Retina (tissue), 1 donor: Measurements from ENCODE around the gene CPLX3.

ENCODE experiments used
- DNase-seq: peaks from one replicate; pipeline ENCODE4 v3.0.0-alpha.2; 2016

The CPLX3 gene

DNA sequence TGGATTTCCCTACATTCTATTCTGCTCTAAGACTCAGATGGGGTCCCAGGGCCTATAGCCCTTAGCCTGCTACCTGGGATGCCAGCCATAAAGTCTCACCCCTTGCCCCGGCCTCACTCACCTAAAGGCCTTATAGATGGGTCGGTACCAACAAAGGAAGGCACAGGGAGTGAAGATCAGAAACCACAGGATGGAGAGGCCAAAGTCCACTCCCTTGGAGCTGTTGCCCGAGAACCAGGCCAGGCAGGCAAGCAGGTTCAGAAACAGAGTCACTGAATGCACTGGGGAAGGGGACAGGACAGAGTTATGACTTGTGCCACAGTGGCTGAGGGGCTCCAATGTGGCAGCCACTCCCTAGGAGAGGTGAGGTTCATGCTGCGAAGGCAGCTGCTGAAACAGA, 24.0 kb downstream of the CPLX3 start:
- no peak for DNase-seq

DNA sequence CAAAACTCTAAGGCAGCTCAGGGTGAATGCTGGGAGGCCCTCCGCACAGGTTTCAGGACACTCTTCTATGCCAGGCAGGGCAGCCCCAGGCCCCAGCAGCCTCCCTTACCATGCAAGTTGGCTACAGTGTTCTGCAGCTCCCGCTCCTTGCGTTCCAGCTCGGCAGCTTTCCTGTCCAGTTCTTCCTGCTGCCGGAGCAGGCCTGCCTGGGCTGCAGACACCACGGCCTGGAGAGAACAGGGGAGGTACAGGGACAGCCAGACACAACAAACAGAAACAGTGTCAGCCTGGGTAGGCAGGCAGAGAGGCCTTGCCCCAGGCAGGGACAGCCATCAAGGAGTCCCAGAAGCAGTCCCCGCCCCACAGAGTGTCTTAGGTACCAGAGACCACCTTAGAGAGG, 25.5 kb downstream of the CPLX3 start:
- DNase-seq: no peak

DNA sequence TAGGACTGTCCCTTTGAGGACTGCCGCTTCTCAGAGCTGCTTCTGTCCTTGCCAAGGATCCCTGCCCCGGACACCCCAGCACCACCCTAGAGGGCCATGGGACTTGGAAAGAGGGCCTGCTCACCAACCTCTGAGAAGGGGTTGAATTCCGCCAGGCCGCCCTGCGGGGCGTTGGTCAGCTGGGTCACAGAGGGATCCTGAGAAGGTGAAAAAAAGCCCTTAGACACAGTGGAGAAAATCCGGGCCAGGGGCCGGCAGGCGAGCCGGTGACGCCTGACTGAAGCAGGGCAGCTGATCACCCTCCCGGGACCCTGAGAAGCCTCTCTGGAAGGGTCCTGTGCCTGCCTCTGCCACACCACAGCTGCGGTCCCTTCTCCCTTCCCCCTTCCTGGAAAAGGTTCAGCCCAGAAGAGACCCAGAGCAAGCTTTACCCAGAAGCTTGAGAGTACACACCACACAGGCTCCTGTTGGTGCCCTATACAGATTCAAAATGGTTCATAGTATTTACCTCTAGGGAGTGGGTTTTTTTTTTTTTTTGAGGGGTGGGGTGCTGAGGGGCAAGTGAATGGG, 28.1 kb downstream of the CPLX3 start:
- DNase-seq: no peak

- no peak for DNase-seq
Measured at GRCh38 chr15:74855857-74856256, 29.4 kb downstream of the CPLX3 start.

GRCh38 chr15:74856537-74856936, 30.1 kb downstream of the CPLX3 start:
- DNase-seq: no peak

DNA sequence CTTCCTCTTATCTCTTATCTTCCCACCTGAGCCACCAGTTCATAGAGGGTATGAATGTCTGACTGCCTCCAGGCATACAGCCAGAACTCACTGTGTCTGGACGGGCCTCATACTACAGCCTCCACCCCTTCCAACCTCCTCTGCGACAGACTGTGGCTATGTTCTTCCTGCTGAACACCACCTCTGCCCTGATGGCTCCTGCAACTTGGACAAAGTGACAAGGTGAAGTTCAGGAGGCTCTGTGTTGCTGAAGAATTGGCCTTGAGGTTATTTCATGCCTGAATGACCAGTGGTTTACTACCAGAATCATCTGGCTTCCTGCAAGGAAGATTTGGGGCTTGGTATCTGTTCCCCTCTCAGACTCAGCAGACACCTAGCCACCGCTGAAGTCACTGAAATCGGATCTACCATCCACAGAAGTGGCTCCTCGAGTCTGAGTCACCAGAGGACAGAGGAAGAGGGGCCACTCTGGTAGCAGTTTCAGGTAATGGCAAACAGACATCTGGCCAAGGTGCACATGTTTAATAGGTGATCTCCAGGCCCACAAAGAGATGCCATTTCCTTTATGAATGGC, 30.7 kb downstream of the CPLX3 start:
- DNase-seq: no peak

GRCh38 chr15:74857671-74858368, 31.4 kb downstream of the CPLX3 start:
- DNase-seq: no peak

- DNase-seq: no peak
Measured at GRCh38 chr15:74858369-74858740, 31.9 kb downstream of the CPLX3 start.

- DNase-seq: no peak
Measured at GRCh38 chr15:74863239-74864056, 37.0 kb downstream of the CPLX3 start.

GRCh38 chr15:74864296-74864695, 37.9 kb downstream of the CPLX3 start:
- no peak for DNase-seq

DNA sequence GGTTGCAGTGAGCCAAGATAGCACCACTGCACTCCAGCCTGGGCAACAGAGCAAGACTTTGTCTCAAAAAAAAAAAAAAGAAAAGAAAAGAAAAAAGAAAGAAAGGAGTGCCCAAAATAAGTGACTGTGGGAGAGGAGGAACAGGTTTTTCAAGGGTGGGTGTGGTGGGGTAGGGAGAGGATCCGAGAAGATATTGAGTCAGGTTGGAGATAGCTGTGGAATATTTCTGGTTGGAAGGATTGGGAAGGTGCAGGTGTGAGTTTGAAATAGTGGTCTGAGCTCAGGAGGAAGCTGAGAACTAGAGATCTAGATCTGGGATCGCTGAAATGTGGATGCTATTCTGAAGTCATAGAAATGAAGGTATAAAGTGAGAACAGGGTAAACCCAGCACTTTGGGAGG, 38.9 kb downstream of the CPLX3 start:
- no peak for DNase-seq

- no peak for DNase-seq
Measured at GRCh38 chr15:74866090-74866489, 39.7 kb downstream of the CPLX3 start.

- DNase-seq: no peak
Measured at GRCh38 chr15:74867466-74868038, 41.1 kb downstream of the CPLX3 start.

DNA sequence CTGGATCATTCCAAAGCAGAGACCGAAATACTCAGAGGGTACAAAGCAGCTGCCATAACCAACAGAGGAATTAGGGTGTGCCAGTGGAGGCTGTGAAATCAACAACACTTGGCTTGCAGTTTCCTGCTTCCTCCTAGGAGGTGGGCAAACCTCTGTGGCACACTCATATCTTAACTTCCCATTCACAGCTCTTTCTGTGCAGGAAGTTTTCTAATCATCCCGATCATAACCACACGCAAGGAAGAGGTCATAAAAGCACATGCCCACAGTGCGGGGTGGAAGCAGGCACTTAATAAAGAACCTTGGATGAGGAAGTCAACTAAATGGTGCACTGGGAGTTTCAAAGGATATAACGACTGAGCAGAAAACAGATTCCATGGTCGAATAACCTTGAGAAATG, 41.6 kb downstream of the CPLX3 start:
- no peak for DNase-seq

GRCh38 chr15:74869372-74869725, 42.9 kb downstream of the CPLX3 start:
- DNase-seq: no peak

DNA sequence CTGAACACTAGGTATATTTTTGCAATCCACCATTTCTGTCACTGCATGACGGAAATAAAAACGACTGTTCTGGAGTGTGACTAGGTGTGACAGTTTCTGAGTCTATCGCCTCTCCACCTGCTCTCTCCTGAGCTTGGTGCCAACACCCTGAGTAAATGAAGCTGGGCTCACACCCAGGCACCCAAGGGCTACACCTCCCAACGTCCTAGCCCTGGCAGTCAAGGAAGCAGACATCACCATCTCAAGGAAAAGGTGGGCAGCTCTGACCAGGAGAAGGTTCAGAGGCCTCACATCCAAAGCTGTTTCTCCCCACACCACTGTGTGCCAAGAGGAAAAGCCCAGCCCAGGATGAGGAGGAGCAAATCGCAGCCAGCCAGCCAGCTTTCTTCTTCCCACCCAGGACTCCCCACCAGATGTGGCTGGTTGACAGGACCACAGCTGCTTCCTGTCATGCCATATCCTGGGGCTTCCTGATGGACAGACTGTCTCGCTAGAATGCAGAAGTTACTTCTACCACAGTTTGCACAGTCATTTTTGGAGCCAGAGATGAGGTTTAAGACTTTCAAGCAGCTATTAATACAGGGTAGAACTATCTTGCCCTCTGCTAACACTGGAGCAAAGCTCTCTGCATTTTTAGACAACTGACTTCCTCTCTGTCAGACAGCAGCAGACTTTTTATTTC, 43.4 kb downstream of the CPLX3 start:
- no peak for DNase-seq

DNA sequence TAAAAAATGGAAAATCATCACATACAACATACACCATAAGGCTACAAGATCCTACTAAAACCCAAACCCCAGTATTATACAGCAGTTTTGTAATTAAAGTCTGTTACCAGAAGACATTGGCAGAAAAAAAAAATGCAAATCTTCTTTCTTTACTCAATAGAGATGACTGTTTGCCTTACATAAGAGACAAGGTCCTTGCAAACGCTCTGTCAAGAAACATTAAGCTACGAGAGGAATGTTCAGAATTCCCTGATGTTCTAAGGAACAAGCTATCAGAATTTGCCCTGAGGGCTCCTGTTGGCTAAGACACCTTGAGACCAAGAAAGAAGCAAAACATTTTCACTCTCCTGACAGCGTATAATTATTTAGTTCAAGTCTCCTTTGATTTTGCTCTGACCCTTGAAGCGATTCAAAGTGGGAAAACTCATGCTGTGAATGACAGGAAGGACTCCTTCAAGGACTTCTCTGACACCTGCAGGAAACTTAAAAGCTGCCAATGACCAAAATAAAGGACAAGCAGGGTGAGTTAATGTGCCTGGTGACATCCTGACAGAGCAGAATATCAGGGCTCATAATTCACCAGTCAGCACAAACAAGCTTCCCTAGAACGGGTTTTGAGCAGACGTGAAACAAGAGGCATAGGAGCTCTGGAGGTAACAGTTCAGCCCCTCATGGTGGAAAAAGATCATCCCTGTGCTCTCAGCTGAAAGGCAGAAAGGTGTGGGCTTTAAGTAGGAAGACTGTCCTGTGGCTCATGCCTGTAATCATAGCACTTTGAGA, 44.2 kb downstream of the CPLX3 start:
- DNase-seq: no peak

DNA sequence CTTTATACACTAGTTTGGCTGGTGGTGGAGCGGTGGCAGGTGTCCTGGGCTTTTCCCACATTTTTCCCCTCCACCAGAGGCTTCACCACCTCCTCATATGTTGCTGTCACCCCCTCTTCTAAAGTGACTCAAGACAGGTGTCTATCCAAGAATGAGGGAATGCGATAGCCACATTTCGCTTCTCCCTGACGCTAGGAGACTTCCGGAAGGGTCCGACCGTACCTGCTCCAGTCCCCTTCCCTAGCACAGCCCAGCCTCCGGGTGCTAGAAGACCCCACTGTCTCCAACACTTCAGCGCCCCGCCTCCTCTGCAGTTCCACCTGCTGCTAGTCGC, 46.2 kb downstream of the CPLX3 start:
- DNase-seq: no peak

GRCh38 chr15:74873036-74873755, 46.8 kb downstream of the CPLX3 start, which contains the start of gene SCAMP2:
Gene SCAMP2, minus strand, starts transcription at chr15:74873365. Its CDS starts 110 bp downstream, at chr15:74873255.
- peak; percentile 100 for DNase-seq

DNA sequence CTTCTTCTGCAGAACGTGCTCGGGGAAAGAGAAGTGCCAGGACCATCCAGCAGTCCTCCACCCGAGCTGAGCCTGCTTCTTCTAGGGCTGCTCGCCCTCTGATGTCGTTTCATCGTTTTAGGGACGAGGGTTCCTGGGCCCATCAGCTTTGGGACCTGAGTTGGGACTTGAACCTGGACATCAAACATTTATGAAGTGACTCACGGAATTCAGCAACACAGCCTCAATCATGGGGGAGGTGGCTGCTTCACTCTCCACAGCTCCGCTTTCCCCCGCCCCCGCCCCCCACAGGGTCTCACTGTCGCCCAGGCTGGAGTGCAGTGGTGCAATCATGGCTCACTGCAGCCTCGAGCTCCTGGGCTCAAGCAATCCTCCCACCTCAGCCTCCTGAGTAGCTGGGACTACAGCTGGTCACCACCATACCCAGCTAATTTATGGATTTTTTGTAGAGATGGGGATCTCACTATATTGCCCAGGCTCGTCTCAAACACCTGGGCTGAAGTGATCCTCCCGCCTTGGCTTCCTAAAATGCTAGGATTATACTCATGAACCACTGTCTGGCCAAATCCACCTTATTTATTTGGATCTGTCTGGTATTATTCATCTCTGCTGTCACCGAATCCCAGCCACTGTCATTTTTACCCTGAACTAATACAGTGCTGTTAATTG, 47.5 kb downstream of the CPLX3 start:
- no peak for DNase-seq

DNA sequence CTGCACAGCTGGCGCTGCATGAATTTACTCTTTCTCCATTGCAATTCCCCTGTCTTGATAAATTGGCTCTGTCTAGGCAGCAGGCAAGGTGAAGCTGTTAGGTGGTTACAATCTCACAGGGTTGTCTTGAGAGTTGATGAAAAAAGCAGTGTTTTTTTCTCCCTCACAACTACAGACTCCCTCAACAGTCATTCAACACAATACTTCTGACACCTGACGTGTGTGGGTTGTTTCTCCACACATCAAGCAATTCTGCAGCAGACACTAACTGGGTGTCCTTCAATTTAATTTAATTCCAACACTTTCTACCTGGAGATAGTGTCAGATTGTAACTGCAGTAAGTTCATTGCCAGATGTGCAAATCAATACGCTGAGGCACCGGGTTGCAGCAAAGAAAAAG, 51.8 kb downstream of the CPLX3 start:
- no peak for DNase-seq
